Keratinocyte (primary cell): ENCODE results near the gene RCN2. TPM values are rescaled to one million over a fixed set of nuclear protein-coding genes. Genes with fewer than 3 reads are reported as not detected.
A peak's percentile ranks its signal among the peaks of the same experiment; 100 is the strongest.

Experiments
- DNase-seq: peaks from one replicate; pipeline ENCODE4 v3.0.0-alpha.2; 2011; ENCODE audit warnings: low read depth, missing footprints, low spot score
- FAIRE-seq: peaks from 2 replicates; lab custom pipeline; 2011; peaks lifted over from hg19 to GRCh38; lab: Jason Lieb, UNC
- H2AFZ ChIP-seq: 2 replicates; pipeline ENCODE4 v1.6.0; 2012; ENCODE audit warnings: low read length, control low read depth, inconsistent platforms; ENCODE audit not compliant: control insufficient read depth
- H3K27ac ChIP-seq: 2 replicates; pipeline ENCODE4 v1.5.1; 2011; ENCODE audit warnings: low read length; ENCODE audit not compliant: control insufficient read depth, insufficient read depth
- H3K27me3 ChIP-seq: 3 replicates; pipeline ENCODE4 v1.6.0; 2011; ENCODE audit warnings: low read length; ENCODE audit not compliant: control insufficient read depth, insufficient read depth; ENCODE audit errors: extremely low read depth
- H3K36me3 ChIP-seq, 2 experiments: 2 replicates in 1 of 2; 3 replicates in 1 of 2; pipeline ENCODE4 v1.5.1; 2011; ENCODE audit warnings: low read length in 2 of 2, mild to moderate bottlenecking in 1 of 2; ENCODE audit not compliant: control insufficient read depth in 2 of 2, insufficient read depth in 2 of 2; ENCODE audit errors: extremely low read depth in 1 of 2
- H3K4me1 ChIP-seq: 3 replicates; pipeline ENCODE4 v1.5.1; 2011; ENCODE audit warnings: low read length; ENCODE audit not compliant: control insufficient read depth, insufficient read depth; ENCODE audit errors: extremely low read depth
- H3K4me2 ChIP-seq: 3 replicates; pipeline ENCODE4 v1.6.0; 2011; ENCODE audit warnings: low read depth, low read length; ENCODE audit not compliant: control insufficient read depth, insufficient read depth; ENCODE audit errors: extremely low read depth
- H3K4me3 ChIP-seq, 3 experiments: fragments of 200-600 bp in 1 of 3; sonication (generic) in 1 of 3; 2 replicates in 2 of 3; 3 replicates in 1 of 3; pipeline ENCODE4 v1.5.1; 2011 to 2016; ENCODE audit warnings: low read length in 3 of 3, mild to moderate bottlenecking in 3 of 3, control low read depth in 2 of 3, inconsistent platforms in 1 of 3, low read depth in 1 of 3, mixed read lengths in 1 of 3, mixed run types in 1 of 3, moderate library complexity in 1 of 3; ENCODE audit not compliant: control insufficient read depth in 2 of 3, insufficient read depth in 2 of 3; ENCODE audit errors: extremely low read depth in 1 of 3
- H3K79me2 ChIP-seq: 2 replicates; pipeline ENCODE4 v1.6.0; 2012; ENCODE audit warnings: low read length; ENCODE audit not compliant: control insufficient read depth, insufficient read depth
- H3K9ac ChIP-seq: 3 replicates; pipeline ENCODE4 v1.6.0; 2011; ENCODE audit warnings: low read length; ENCODE audit not compliant: control insufficient read depth, insufficient read depth; ENCODE audit errors: extremely low read depth
- H3K9me1 ChIP-seq: 3 replicates; pipeline ENCODE4 v1.6.0; 2011; ENCODE audit warnings: low read length; ENCODE audit not compliant: control insufficient read depth, insufficient read depth; ENCODE audit errors: extremely low read depth
- H3K9me3 ChIP-seq: 2 replicates; pipeline ENCODE4 v1.5.1; 2012; ENCODE audit warnings: low read depth, low read length; ENCODE audit not compliant: control insufficient read depth
- H4K20me1 ChIP-seq: 3 replicates; pipeline ENCODE4 v1.6.0; 2011; ENCODE audit warnings: low read length; ENCODE audit not compliant: control insufficient read depth, insufficient read depth; ENCODE audit errors: extremely low read depth
- EZH2 ChIP-seq: IDR thresholded peaks from one replicate; pipeline ENCODE4 v1.6.1; 2012; ENCODE audit warnings: inconsistent platforms, mild to moderate bottlenecking, low read length, moderate library complexity
- dilution Hi-C: fragments of 300-500 bp; cut with MboI; formaldehyde crosslinking; loops from one replicate; pipeline ENCODE4 v1.7.0; 2020; ENCODE audit warnings: low sequenced_read_pairs; ENCODE audit not compliant: extremely low pct_ligation_motif_present
- polyA plus RNA-seq, 5 experiments: library from polyadenylated mRNA; depleted of rRNA in 3 of 5; stranded (reverse) in 3 of 5; stranded (forward) in 1 of 5; unstranded in 1 of 5; fragments of >200 nt; gene quantifications; 1 replicate in 1 of 5; 2 replicates in 3 of 5; 3 replicates in 1 of 5; pipeline versions ENCODE4 v1.2.1 to v1.2.3, GENCODE V29; 2011 to 2012; ENCODE audit warnings: missing spikeins in 2 of 5, low read depth in 1 of 5, low replicate concordance in 1 of 5
- TF ChIP-seq, protein P1 (sequence below), 3 experiments: IDR thresholded peaks in 1 of 3; conservative IDR thresholded peaks in 1 of 3; optimal IDR thresholded peaks in 1 of 3; 2 replicates in 2 of 3; 3 replicates in 1 of 3; pipeline versions ENCODE3 to v1.5.1; 2011; ENCODE audit warnings: low read length in 3 of 3, mild to moderate bottlenecking in 3 of 3, moderate library complexity in 2 of 3, control low read depth in 1 of 3, inconsistent platforms in 1 of 3; ENCODE audit not compliant: insufficient read depth in 2 of 3; ENCODE audit errors: extremely low read depth in 1 of 3

Gene RCN2
- polyA plus RNA-seq, 1 donor (not counting 4 experiments of a cell fraction or from before 2014, with no cell fraction given): 118 TPM

GRCh38 chr15:76994001-76994400 is 62.5 kb downstream of the RCN2 start:
- no peaks in the 10 kb centered on the region for H3K27me3 ChIP-seq

GRCh38 chr15:76994496-76994895 is 62.9 kb downstream of the RCN2 start:
- TF ChIP-seq EZH2: no peak
- TF ChIP-seq, protein P1, sequence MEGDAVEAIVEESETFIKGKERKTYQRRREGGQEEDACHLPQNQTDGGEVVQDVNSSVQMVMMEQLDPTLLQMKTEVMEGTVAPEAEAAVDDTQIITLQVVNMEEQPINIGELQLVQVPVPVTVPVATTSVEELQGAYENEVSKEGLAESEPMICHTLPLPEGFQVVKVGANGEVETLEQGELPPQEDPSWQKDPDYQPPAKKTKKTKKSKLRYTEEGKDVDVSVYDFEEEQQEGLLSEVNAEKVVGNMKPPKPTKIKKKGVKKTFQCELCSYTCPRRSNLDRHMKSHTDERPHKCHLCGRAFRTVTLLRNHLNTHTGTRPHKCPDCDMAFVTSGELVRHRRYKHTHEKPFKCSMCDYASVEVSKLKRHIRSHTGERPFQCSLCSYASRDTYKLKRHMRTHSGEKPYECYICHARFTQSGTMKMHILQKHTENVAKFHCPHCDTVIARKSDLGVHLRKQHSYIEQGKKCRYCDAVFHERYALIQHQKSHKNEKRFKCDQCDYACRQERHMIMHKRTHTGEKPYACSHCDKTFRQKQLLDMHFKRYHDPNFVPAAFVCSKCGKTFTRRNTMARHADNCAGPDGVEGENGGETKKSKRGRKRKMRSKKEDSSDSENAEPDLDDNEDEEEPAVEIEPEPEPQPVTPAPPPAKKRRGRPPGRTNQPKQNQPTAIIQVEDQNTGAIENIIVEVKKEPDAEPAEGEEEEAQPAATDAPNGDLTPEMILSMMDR (optimal IDR thresholded peaks at IDR 0.05 in 1 of 3, IDR thresholded peaks at IDR 0.05 in 1 of 3, conservative IDR thresholded peaks at IDR 0.05 in 1 of 3; ENCODE audit: extremely low read depth in 1 of 3, insufficient read depth in 2 of 3, low read length in 3 of 3): no peak
- no peak for FAIRE-seq
- H3K4me2 ChIP-seq: peak overlapping the region; percentile 77
- H3K27me3 ChIP-seq: no peaks in the 10 kb centered on the region
- H2AFZ ChIP-seq: peak overlapping the region; percentile 90
- H3K9ac ChIP-seq: no peak overlapping the region
- peak overlapping the region; percentile 12 for H3K27ac ChIP-seq
- no peaks in the 10 kb centered on the region for H4K20me1 ChIP-seq
- peaks cover 44% of the 10 kb centered on the region for H3K4me1 ChIP-seq
- no peaks in the 10 kb centered on the region for H3K9me1 ChIP-seq
- DNase-seq: no peak
- peak overlapping the region in 1 of 3 experiments; percentile 69 for H3K4me3 ChIP-seq
- dilution Hi-C loops: no loop called here
- H3K79me2 ChIP-seq: peaks cover 11% of the 10 kb centered on the region
- no peaks in the 10 kb centered on the region for H3K36me3 ChIP-seq
- no peaks in the 10 kb centered on the region for H3K9me3 ChIP-seq

More at GRCh38 chr15:76994001-76994400, 62.5 kb downstream of the RCN2 start:
- H3K27ac ChIP-seq: no peak overlapping the region
- TF ChIP-seq, protein P1 (optimal IDR thresholded peaks at IDR 0.05 in 1 of 3, IDR thresholded peaks at IDR 0.05 in 1 of 3, conservative IDR thresholded peaks at IDR 0.05 in 1 of 3; ENCODE audit: extremely low read depth in 1 of 3, insufficient read depth in 2 of 3, low read length in 3 of 3): no peak
- no peak for TF ChIP-seq EZH2
- H3K4me3 ChIP-seq: no peak overlapping the region
- dilution Hi-C loops: no loop called here
- H3K79me2 ChIP-seq: peaks cover 11% of the 10 kb centered on the region
- no peak overlapping the region for H3K9ac ChIP-seq
- DNase-seq (peak; percentile 41), FAIRE-seq (peak; percentile 88)
- peak overlapping the region; percentile 77 for H3K4me2 ChIP-seq
- peak overlapping the region; percentile 90 for H2AFZ ChIP-seq
- H3K4me1 ChIP-seq: peaks cover 44% of the 10 kb centered on the region
- H4K20me1 ChIP-seq: no peaks in the 10 kb centered on the region
- no peaks in the 10 kb centered on the region for H3K9me1 ChIP-seq
- H3K9me3 ChIP-seq: no peaks in the 10 kb centered on the region
- no peaks in the 10 kb centered on the region for H3K36me3 ChIP-seq
